ENCODE measurements around the gene SPTBN1.

DNA sequence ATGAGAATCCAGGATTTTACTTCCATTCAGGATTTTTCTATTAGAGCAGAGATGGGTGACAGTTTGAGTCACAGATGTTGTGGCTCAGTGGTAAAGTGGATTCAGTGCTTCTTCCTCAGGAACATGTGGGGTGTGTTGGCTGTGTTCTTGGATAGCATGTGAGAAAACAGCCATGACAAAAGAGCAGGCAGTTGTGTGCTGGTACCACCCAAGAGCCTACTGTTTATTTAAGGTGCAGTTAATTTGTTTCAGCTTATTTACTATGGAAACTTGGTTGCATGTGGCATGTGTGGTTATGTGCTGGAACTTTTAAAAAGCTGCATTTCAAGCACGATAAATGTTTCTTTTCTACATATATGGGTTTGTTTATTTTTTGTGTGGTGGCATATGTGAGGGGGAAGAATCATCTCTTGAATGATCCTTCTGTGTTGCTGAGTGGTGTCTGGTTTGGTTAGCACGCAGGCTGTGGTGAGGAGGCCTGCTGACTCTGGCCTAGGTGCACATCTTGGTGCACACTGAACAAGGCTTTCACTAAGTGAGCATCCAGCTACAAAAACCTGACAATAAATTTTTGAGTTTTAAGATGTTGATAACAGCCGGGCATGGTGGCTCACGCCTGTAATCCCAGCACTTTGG lies 67.3 kb downstream of the SPTBN1 start:
- no peak for TF ChIP-seq EZH2 (IDR thresholded peaks at IDR 0.05; ENCODE audit: borderline replicate concordance, low read depth, low read length, poor library complexity, severe bottlenecking)
- TF ChIP-seq, protein P1, sequence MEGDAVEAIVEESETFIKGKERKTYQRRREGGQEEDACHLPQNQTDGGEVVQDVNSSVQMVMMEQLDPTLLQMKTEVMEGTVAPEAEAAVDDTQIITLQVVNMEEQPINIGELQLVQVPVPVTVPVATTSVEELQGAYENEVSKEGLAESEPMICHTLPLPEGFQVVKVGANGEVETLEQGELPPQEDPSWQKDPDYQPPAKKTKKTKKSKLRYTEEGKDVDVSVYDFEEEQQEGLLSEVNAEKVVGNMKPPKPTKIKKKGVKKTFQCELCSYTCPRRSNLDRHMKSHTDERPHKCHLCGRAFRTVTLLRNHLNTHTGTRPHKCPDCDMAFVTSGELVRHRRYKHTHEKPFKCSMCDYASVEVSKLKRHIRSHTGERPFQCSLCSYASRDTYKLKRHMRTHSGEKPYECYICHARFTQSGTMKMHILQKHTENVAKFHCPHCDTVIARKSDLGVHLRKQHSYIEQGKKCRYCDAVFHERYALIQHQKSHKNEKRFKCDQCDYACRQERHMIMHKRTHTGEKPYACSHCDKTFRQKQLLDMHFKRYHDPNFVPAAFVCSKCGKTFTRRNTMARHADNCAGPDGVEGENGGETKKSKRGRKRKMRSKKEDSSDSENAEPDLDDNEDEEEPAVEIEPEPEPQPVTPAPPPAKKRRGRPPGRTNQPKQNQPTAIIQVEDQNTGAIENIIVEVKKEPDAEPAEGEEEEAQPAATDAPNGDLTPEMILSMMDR (conservative IDR thresholded peaks at IDR 0.05; ENCODE audit: low read depth, low read length) = no peak

Data from A673 (cell line).